Right lobe of liver (tissue), 4 donors: ENCODE data around the gene ABCB8.

Experiments
- POLR2A ChIP-seq: fragments of 450-650 bp; IDR thresholded peaks from one replicate; pipeline ENCODE4 v1.6.1; 2017; ENCODE audit warnings: antibody characterized with exemption, mild to moderate bottlenecking
- TF ChIP-seq, protein P1 (sequence below), 4 donors: fragments of 200-600 bp in 3 of 4; fragments of 450-650 bp in 1 of 4; IDR thresholded peaks; one replicate each; pipeline versions ENCODE4 v1.5.1 to v1.8.0; 2016 to 2022; ENCODE audit warnings: antibody characterized with exemption in 4 of 4, mild to moderate bottlenecking in 2 of 4
- donor health status: DM: no; HTN: no; CAD: no.
- donor health status: DM: no; HTN: no; CAD: no.
- donor health status: DM: no; HTN: yes; CAD: no.

DNA sequence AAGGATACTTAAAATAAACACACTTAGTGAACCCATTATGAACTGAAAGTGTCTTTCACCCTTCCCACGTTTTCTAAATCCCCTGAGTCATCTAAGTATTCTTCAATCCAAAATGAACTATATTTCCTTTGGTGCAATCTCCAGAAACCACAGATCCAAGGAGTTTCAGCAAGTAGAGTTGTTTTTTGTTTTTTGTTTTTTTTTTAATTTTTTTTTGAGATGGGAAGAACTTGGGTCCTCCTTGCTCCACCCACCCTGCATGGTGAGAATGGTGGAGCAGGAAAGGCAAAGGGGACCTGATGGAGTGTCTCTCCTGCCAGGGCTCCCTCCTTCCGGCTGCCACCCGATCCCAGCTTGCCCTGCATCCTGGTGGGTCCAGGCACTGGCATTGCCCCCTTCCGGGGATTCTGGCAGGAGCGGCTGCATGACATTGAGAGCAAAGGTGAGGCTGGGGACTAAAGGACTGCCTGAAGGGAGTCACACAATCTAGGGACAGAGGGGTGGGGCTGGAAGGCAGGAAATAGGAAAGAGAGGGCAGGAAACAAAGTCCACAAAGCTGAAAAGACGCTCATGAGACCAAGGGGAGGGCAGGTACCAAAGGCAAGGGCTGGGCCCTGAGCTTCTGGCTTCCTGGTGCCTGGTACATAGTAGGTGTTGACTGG, 16.1 kb upstream of the ABCB8 start:
- TF ChIP-seq, protein P1, sequence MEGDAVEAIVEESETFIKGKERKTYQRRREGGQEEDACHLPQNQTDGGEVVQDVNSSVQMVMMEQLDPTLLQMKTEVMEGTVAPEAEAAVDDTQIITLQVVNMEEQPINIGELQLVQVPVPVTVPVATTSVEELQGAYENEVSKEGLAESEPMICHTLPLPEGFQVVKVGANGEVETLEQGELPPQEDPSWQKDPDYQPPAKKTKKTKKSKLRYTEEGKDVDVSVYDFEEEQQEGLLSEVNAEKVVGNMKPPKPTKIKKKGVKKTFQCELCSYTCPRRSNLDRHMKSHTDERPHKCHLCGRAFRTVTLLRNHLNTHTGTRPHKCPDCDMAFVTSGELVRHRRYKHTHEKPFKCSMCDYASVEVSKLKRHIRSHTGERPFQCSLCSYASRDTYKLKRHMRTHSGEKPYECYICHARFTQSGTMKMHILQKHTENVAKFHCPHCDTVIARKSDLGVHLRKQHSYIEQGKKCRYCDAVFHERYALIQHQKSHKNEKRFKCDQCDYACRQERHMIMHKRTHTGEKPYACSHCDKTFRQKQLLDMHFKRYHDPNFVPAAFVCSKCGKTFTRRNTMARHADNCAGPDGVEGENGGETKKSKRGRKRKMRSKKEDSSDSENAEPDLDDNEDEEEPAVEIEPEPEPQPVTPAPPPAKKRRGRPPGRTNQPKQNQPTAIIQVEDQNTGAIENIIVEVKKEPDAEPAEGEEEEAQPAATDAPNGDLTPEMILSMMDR (IDR thresholded peaks at IDR 0.05) = no peak
- no peak for TF ChIP-seq POLR2A
